Smooth muscle cell (in vitro differentiated cells): ENCODE measurements around the gene BANK1. TPM values are rescaled to one million over a fixed set of nuclear protein-coding genes. Genes with fewer than 3 reads are reported as not detected.

Source experiments
- DNase-seq: peaks from one replicate; lab custom pipeline; 2025; ENCODE audit not compliant: unreplicated experiment; lab: John Stamatoyannopoulos, UW
- H2AFZ ChIP-seq: fragments of 200-600 bp; sonication (generic); 2 replicates; pipeline ENCODE4 v1.6.0; 2016; ENCODE audit warnings: antibody characterized with exemption, low read depth, mild to moderate bottlenecking
- H3F3A ChIP-seq: fragments of 200-600 bp; sonication (generic); 2 replicates; pipeline ENCODE4 v1.6.0; 2017; ENCODE audit warnings: antibody characterized with exemption, low read depth
- H3K27ac ChIP-seq: fragments of 200-600 bp; sonication (generic); 2 replicates; pipeline ENCODE4 v1.5.1; 2016; ENCODE audit warnings: low read depth, mild to moderate bottlenecking
- H3K27me3 ChIP-seq: fragments of 200-600 bp; sonication (generic); 2 replicates; pipeline ENCODE4 v1.6.1; 2016; ENCODE audit warnings: low read depth, mild to moderate bottlenecking
- H3K36me3 ChIP-seq: fragments of 200-600 bp; sonication (generic); 2 replicates; pipeline ENCODE4 v1.5.1; 2016; ENCODE audit warnings: low read depth
- H3K4me1 ChIP-seq: fragments of 200-600 bp; sonication (generic); 2 replicates; pipeline ENCODE4 v1.5.1; 2016; ENCODE audit warnings: low read depth
- H3K4me2 ChIP-seq: fragments of 200-600 bp; sonication (generic); 2 replicates; pipeline ENCODE4 v1.6.0; 2016; ENCODE audit warnings: mild to moderate bottlenecking
- H3K4me3 ChIP-seq: fragments of 200-600 bp; sonication (generic); 2 replicates; pipeline ENCODE4 v1.5.1; 2016; ENCODE audit warnings: mild to moderate bottlenecking
- H3K79me2 ChIP-seq: fragments of 200-600 bp; sonication (generic); 2 replicates; pipeline ENCODE4 v1.6.0; 2016; ENCODE audit warnings: low read depth, mild to moderate bottlenecking
- H3K9ac ChIP-seq: fragments of 200-600 bp; sonication (generic); 2 replicates; pipeline ENCODE4 v1.6.0; 2016; ENCODE audit warnings: low read depth
- H3K9me3 ChIP-seq: fragments of 200-600 bp; sonication (generic); replicated peaks from 2 replicates; pipeline ENCODE4 v1.5.1; 2016; ENCODE audit warnings: low read depth
- H4K20me1 ChIP-seq: fragments of 200-600 bp; sonication (generic); 2 replicates; pipeline ENCODE4 v1.6.0; 2016; ENCODE audit warnings: low read depth
- CTCF ChIP-seq: fragments of 200-600 bp; sonication (generic); IDR thresholded peaks from 2 replicates; pipeline ENCODE4 v1.5.1; 2017; ENCODE audit warnings: borderline replicate concordance, mild to moderate bottlenecking, antibody characterized with exemption; ENCODE audit not compliant: insufficient read depth, poor library complexity, severe bottlenecking
- WGBS: methylation state at CpG from one replicate; pipeline ENCODE4 v1.1.7; 2016; ENCODE audit warnings: low lambda C conversion rate; 5-methylcytosine and 5-hydroxymethylcytosine counted together
- polyA plus RNA-seq: library from polyadenylated mRNA; unstranded; fragments of >200 nt; fragmentation: Nextera tagmentation; extraction: Ambion mirVana; gene quantifications from 2 replicates; pipeline ENCODE4 v1.2.1, GENCODE V29; 2016
- total RNA-seq: library from RNA; depleted of rRNA; stranded (reverse); fragments of >200 nt; gene quantifications from 2 replicates; pipeline ENCODE4 v1.2.3, GENCODE V29; 2014

Gene BANK1
- total and polyA plus RNA-seq, 2 experiments from 2014 or later: 0.54 to 1.5 TPM

- H3F3A ChIP-seq: no peaks in the 10 kb centered on the region
- H3K4me1 ChIP-seq: peaks cover 6% of the 10 kb centered on the region
- peak overlapping the region; percentile 48 for H2AFZ ChIP-seq
- no peaks in the 10 kb centered on the region for H3K27me3 ChIP-seq
- no peak overlapping the region for H3K4me3 ChIP-seq
- no peak overlapping the region for H3K9ac ChIP-seq
- H3K9me3 ChIP-seq: peaks cover 5% of the 10 kb centered on the region
- H3K36me3 ChIP-seq: no peaks in the 10 kb centered on the region
- no peak for DNase-seq
- H3K79me2 ChIP-seq: no peaks in the 10 kb centered on the region
- 58% methylated on average over 1 of the region's 1 CpG for WGBS
- H4K20me1 ChIP-seq: no peaks in the 10 kb centered on the region
- H3K4me2 ChIP-seq: peak overlapping the region; percentile 4
- no peak overlapping the region for H3K27ac ChIP-seq
- no peak for TF ChIP-seq CTCF
Observed at GRCh38 chr4:101761405-101761804, 29.1 kb upstream of the BANK1 start.

- Histone ChIP-seq H3K4me2 (peak overlapping the region; percentile 4), H2AFZ (peak overlapping the region; percentile 48)
- WGBS: 45% methylated on average over 2 of the region's 2 CpGs
Observed at GRCh38 chr4:101762025-101762424, 28.5 kb upstream of the BANK1 start.

GRCh38 chr4:101762534-101762933, 28.0 kb upstream of the BANK1 start:
- Histone ChIP-seq H3K9ac (no peak overlapping the region), H3K4me2 (peak overlapping the region; percentile 4), H3K79me2 (no peaks in the 10 kb centered on the region), H3K4me1 (peaks cover 6% of the 10 kb centered on the region), H3K27me3 (no peaks in the 10 kb centered on the region), H3K27ac (no peak overlapping the region), H3K4me3 (no peak overlapping the region), H3F3A (no peaks in the 10 kb centered on the region), H4K20me1 (no peaks in the 10 kb centered on the region), H3K36me3 (no peaks in the 10 kb centered on the region), H3K9me3 (peaks cover 10% of the 10 kb centered on the region), H2AFZ (peak overlapping the region; percentile 48)
- TF ChIP-seq CTCF: no peak
- DNase-seq: no peak
- 10% methylated on average over 2 of the region's 2 CpGs for WGBS

More at GRCh38 chr4:101762025-101762424, 28.5 kb upstream of the BANK1 start:
- Histone ChIP-seq H4K20me1 (no peaks in the 10 kb centered on the region), H3K4me1 (peaks cover 6% of the 10 kb centered on the region), H3K27me3 (no peaks in the 10 kb centered on the region), H3F3A (no peaks in the 10 kb centered on the region), H3K27ac (no peak overlapping the region), H3K79me2 (no peaks in the 10 kb centered on the region), H3K4me3 (no peak overlapping the region), H3K36me3 (no peaks in the 10 kb centered on the region), H3K9ac (no peak overlapping the region), H3K9me3 (peaks cover 5% of the 10 kb centered on the region)
- no peak for DNase-seq
- TF ChIP-seq CTCF: no peak

- 91% methylated on average over 1 of the region's 1 CpG for WGBS
- no peaks in the 10 kb centered on the region for H3F3A ChIP-seq
- H3K4me1 ChIP-seq: peaks cover 6% of the 10 kb centered on the region
- H3K79me2 ChIP-seq: no peaks in the 10 kb centered on the region
- no peaks in the 10 kb centered on the region for H3K27me3 ChIP-seq
- no peak overlapping the region for H3K4me3 ChIP-seq
- H3K4me2 ChIP-seq: no peak overlapping the region
- H4K20me1 ChIP-seq: no peaks in the 10 kb centered on the region
- H3K27ac ChIP-seq: no peak overlapping the region
- no peak for DNase-seq
- TF ChIP-seq CTCF: no peak
- H3K9ac ChIP-seq: no peak overlapping the region
- H2AFZ ChIP-seq: no peak overlapping the region
- H3K36me3 ChIP-seq: no peaks in the 10 kb centered on the region
- peaks cover 13% of the 10 kb centered on the region for H3K9me3 ChIP-seq
Observed at GRCh38 chr4:101763576-101763975, 27.0 kb upstream of the BANK1 start.
